ENCODE measurements around the gene NHERF2. TPM values are rescaled to one million over a fixed set of nuclear protein-coding genes. Genes with fewer than 3 reads are reported as not detected.

Gene NHERF2
- total RNA-seq, 4 donors from 2014 or later, result 13.8 to 36.5 (median 21.8) TPM

DNA sequence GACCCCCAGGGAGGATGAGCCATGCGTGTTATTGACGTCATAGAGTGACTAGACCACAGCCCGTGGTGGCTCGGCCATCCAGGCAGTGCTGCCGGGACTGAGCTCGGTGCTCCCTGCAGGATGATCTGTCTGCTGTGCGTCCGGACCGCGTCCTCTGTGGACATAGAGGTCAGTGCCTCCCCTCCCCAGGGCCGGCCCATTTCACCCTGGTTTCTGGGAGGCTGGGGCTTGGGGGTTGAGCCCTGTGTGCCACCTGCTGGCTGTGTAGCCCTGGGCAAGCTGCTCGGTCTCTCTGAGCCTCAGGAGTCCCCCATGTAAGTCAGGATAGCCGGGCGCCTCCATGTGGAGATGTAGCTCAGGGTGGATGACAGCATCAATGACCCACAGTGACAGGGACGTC, 29.4 kb downstream of the NHERF2 start:
- H3K4me3 ChIP-seq, result no peak overlapping the region
- H3K27me3 ChIP-seq, result no peaks in the 10 kb centered on the region
- WGBS, result 71% methylated on average over 9 of the region's 15 CpGs
- H3K4me1 ChIP-seq, result no peaks in the 10 kb centered on the region
- H3K9me3 ChIP-seq, result no peaks in the 10 kb centered on the region
- peaks cover 85% of the 10 kb centered on the region for H3K36me3 ChIP-seq
- TF ChIP-seq, protein P1, sequence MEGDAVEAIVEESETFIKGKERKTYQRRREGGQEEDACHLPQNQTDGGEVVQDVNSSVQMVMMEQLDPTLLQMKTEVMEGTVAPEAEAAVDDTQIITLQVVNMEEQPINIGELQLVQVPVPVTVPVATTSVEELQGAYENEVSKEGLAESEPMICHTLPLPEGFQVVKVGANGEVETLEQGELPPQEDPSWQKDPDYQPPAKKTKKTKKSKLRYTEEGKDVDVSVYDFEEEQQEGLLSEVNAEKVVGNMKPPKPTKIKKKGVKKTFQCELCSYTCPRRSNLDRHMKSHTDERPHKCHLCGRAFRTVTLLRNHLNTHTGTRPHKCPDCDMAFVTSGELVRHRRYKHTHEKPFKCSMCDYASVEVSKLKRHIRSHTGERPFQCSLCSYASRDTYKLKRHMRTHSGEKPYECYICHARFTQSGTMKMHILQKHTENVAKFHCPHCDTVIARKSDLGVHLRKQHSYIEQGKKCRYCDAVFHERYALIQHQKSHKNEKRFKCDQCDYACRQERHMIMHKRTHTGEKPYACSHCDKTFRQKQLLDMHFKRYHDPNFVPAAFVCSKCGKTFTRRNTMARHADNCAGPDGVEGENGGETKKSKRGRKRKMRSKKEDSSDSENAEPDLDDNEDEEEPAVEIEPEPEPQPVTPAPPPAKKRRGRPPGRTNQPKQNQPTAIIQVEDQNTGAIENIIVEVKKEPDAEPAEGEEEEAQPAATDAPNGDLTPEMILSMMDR (IDR thresholded peaks at IDR 0.05), result no peak
- TF ChIP-seq POLR2A (IDR thresholded peaks at IDR 0.05) (no peak), POLR2AphosphoS5 (IDR thresholded peaks at IDR 0.05) (no peak), EP300 (IDR thresholded peaks at IDR 0.05) (no peak)
- no peak overlapping the region for H3K27ac ChIP-seq
- no peak for DNase-seq (ENCODE audit: low spot score in 2 of 2)

DNA sequence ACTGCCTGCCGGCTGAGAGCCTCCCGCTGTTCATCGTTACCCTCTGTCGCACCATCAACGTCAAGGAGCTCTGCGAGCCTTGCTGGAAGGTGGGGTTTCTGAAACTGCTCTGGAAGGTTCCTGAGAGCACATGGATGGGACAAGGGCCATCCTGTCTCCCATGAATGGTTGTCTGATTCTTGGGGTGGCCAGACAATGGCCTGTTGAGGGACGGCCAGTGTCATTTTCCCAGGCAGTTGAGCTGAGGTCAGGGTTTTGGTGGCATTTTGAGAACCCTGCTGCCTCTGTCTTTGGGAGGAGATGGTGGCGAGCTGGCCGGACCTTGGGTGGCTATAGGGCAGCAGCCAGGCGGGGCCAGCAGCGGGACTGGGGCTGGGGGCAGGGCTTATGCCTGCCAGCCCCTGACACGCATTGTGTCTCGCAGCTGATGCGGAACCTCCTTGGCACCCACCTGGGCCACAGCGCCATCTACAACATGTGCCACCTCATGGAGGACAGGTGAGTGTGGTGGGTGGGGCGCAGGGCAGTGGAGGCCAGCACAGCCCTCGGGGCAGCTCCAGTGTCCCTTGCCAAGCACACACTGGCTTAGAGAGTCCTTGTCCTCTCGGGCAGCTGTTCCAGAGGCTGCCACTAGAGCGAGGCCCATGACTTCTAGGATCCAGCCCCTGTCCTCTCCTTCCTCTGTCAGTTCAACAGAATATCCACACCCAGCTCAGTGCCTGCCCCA, 30.1 kb downstream of the NHERF2 start:
- H3K4me3 ChIP-seq, result no peak overlapping the region
- H3K27ac ChIP-seq, result no peak overlapping the region
- TF ChIP-seq POLR2AphosphoS5 (IDR thresholded peaks at IDR 0.05) (no peak), POLR2A (IDR thresholded peaks at IDR 0.05) (no peak), EP300 (IDR thresholded peaks at IDR 0.05) (no peak)
- TF ChIP-seq, protein P1 (IDR thresholded peaks at IDR 0.05), result no peak
- H3K9me3 ChIP-seq, result no peaks in the 10 kb centered on the region
- peaks cover 85% of the 10 kb centered on the region for H3K36me3 ChIP-seq
- DNase-seq (ENCODE audit: low spot score in 2 of 2), result no peak
- no peaks in the 10 kb centered on the region for H3K27me3 ChIP-seq
- no peaks in the 10 kb centered on the region for H3K4me1 ChIP-seq
- WGBS, result 95% methylated on average over 11 of the region's 19 CpGs

DNA sequence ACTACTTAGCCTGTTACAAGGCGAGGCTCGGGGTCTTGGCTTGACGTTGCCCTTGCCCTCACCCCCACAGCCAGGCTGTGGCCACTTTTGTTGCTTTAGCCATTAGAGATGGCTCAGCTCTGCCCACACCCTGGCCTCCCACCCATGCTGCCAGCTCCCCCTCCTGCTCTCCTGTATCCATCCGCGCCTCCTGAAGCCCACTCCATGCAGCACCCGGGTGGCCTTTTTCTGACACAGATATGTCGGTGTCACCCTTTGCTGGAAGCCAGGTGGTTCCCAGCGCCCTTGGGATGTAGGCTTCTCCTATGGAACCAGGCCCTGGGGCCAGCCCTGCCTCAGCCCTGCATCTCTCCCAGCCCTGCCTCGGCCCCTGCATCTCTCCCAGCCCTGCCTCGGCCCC, 30.7 kb downstream of the NHERF2 start:
- Histone ChIP-seq H3K9me3 (no peaks in the 10 kb centered on the region), H3K4me3 (no peak overlapping the region), H3K36me3 (peaks cover 86% of the 10 kb centered on the region), H3K4me1 (no peaks in the 10 kb centered on the region), H3K27me3 (no peaks in the 10 kb centered on the region), H3K27ac (no peak overlapping the region)
- TF ChIP-seq POLR2AphosphoS5 (IDR thresholded peaks at IDR 0.05) (no peak), EP300 (IDR thresholded peaks at IDR 0.05) (no peak), POLR2A (IDR thresholded peaks at IDR 0.05) (no peak)
- TF ChIP-seq, protein P1 (IDR thresholded peaks at IDR 0.05), result no peak
- 87% methylated on average over 10 of the region's 10 CpGs for WGBS
- DNase-seq (ENCODE audit: low spot score in 2 of 2), result no peak

DNA sequence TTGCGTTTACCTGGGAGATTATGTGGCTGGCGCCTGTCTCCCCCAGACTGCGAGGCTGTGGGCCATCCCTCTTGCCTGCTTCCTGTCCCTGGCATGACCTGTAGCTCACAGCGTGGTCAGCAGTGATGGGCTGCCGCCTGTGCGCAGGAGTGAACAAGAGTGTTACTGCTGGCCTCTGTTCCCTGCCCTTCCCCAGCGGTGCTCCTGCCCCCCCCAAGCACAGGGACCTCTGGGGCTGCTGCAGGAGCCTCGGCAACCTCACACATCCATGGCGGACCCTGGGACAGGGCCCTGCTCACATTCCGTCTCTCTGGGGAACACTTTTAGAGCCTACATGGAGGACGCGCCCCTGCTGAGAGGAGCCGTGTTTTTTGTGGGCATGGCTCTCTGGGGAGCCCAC, 31.7 kb downstream of the NHERF2 start:
- WGBS, result 87% methylated on average over 7 of the region's 13 CpGs
- Histone ChIP-seq H3K27ac (no peak overlapping the region), H3K27me3 (no peaks in the 10 kb centered on the region), H3K36me3 (peaks cover 86% of the 10 kb centered on the region), H3K9me3 (no peaks in the 10 kb centered on the region), H3K4me3 (no peak overlapping the region), H3K4me1 (no peaks in the 10 kb centered on the region)
- no peak for DNase-seq (ENCODE audit: low spot score in 2 of 2)
- TF ChIP-seq, protein P1 (IDR thresholded peaks at IDR 0.05), result no peak
- TF ChIP-seq POLR2A (IDR thresholded peaks at IDR 0.05) (no peak), EP300 (IDR thresholded peaks at IDR 0.05) (no peak), POLR2AphosphoS5 (IDR thresholded peaks at IDR 0.05) (no peak)

DNA sequence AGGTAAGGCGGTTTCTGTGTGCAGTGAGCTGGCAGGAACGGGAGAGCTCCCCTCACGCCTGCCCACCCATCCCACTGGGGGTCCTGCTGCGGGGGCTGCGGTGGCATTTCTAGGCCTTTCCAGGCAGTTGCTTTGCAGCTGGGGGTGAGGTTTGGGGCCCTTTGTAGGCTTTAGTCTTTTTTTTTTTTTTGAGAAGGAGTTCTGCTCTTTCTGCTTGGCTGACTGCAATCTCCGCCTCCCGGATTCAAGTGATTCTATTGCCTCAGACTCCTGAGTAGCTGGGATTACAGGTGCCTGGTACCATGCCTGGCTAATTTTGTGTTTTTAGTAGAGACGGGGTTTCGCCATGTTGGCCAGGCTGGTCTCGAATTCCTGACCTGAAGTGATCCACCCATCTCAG, 32.2 kb downstream of the NHERF2 start:
- DNase-seq (ENCODE audit: low spot score in 2 of 2), result no peak
- Histone ChIP-seq H3K36me3 (peaks cover 86% of the 10 kb centered on the region), H3K9me3 (no peaks in the 10 kb centered on the region), H3K27me3 (no peaks in the 10 kb centered on the region), H3K4me1 (no peaks in the 10 kb centered on the region), H3K4me3 (no peak overlapping the region), H3K27ac (no peak overlapping the region)
- no peak for TF ChIP-seq EP300 (IDR thresholded peaks at IDR 0.05)
- TF ChIP-seq, protein P1 (IDR thresholded peaks at IDR 0.05), result no peak
- 87% methylated on average over 10 of the region's 10 CpGs for WGBS
